Neuronal stem cell (in vitro differentiated cells): ENCODE measurements around the gene NPY2R.

Experiments used
- DNase-seq: peaks from one replicate; pipeline ENCODE4 v3.0.0-alpha.2; 2013; ENCODE audit warnings: low spot score
- H2AFZ ChIP-seq: one replicate; pipeline ENCODE4 v1.6.1; 2013; ENCODE audit warnings: mild to moderate bottlenecking, low read length, inconsistent platforms
- H2AK5ac ChIP-seq: 2 replicates; pipeline ENCODE4 v1.6.1; 2013; ENCODE audit warnings: low read depth, mild to moderate bottlenecking, inconsistent platforms, low read length, moderate library complexity, mixed read lengths
- H2BK120ac ChIP-seq: 2 replicates; pipeline ENCODE4 v1.6.1; 2013; ENCODE audit warnings: low read depth, mild to moderate bottlenecking, inconsistent platforms, low read length, moderate library complexity, mixed read lengths
- H2BK12ac ChIP-seq: one replicate; pipeline ENCODE4 v1.6.1; 2013; ENCODE audit warnings: low read length, inconsistent platforms
- H2BK15ac ChIP-seq: 2 replicates; pipeline ENCODE4 v1.6.1; 2013; ENCODE audit warnings: mild to moderate bottlenecking, low read length, inconsistent platforms, mixed read lengths
- H2BK5ac ChIP-seq: one replicate; pipeline ENCODE4 v1.6.1; 2013; ENCODE audit warnings: inconsistent platforms, mild to moderate bottlenecking, low read length, moderate library complexity
- H3K14ac ChIP-seq: one replicate; pipeline ENCODE4 v1.6.1; 2013; ENCODE audit warnings: low read length, inconsistent platforms
- H3K18ac ChIP-seq: 2 replicates; pipeline ENCODE4 v1.6.1; 2013; ENCODE audit warnings: low read length, inconsistent platforms
- H3K23ac ChIP-seq: 2 replicates; pipeline ENCODE4 v1.6.1; 2013; ENCODE audit warnings: low read depth, mild to moderate bottlenecking, mixed read lengths, low read length, inconsistent platforms; ENCODE audit not compliant: poor library complexity
- H3K27ac ChIP-seq: replicated peaks from 3 replicates; pipeline ENCODE4 v1.5.1; 2013; ENCODE audit warnings: low read length, inconsistent platforms
- H3K27me3 ChIP-seq, 3 experiments: 2 replicates each; pipeline ENCODE4 v1.6.1; 2013; ENCODE audit warnings: low read length in 3 of 3, mild to moderate bottlenecking in 2 of 3, inconsistent platforms in 1 of 3, low read depth in 1 of 3, mixed read lengths in 1 of 3, moderate library complexity in 1 of 3; ENCODE audit not compliant: control insufficient read depth in 3 of 3, insufficient read depth in 3 of 3
- H3K36me3 ChIP-seq, 2 donors: replicated peaks in 1 of 2; 2 replicates each; pipeline ENCODE4 v1.6.1; 2013; ENCODE audit warnings: low read length in 2 of 2; ENCODE audit not compliant: control insufficient read depth in 2 of 2, insufficient read depth in 2 of 2
- H3K4ac ChIP-seq: 2 replicates; pipeline ENCODE4 v1.6.1; 2013; ENCODE audit warnings: inconsistent platforms, mild to moderate bottlenecking, low read length, moderate library complexity
- H3K4me1 ChIP-seq, 2 donors: 1 replicate in 1 of 2; 2 replicates in 1 of 2; pipeline ENCODE4 v1.6.1; 2013; ENCODE audit warnings: low read length in 2 of 2, low read depth in 1 of 2; ENCODE audit not compliant: control insufficient read depth in 2 of 2, insufficient read depth in 1 of 2
- H3K4me2 ChIP-seq: one replicate; pipeline ENCODE4 v1.6.1; 2013; ENCODE audit warnings: mild to moderate bottlenecking, low read length, inconsistent platforms; ENCODE audit not compliant: insufficient read depth, poor library complexity, severe bottlenecking
- H3K4me3 ChIP-seq, 2 donors: 2 replicates each; pipeline ENCODE4 v1.5.1; 2013; ENCODE audit warnings: low read length in 2 of 2, mild to moderate bottlenecking in 2 of 2, inconsistent platforms in 1 of 2, moderate library complexity in 1 of 2
- H3K79me1 ChIP-seq: one replicate; pipeline ENCODE4 v1.6.1; 2013; ENCODE audit warnings: low read depth, mild to moderate bottlenecking, inconsistent platforms, low read length, moderate library complexity
- H3K9ac ChIP-seq: one replicate; pipeline ENCODE4 v1.6.1; 2013; ENCODE audit warnings: mild to moderate bottlenecking, low read depth, low read length, inconsistent platforms; ENCODE audit not compliant: poor library complexity
- H3K9me3 ChIP-seq, 2 donors: replicated peaks in 1 of 2; 2 replicates each; pipeline versions ENCODE3 to v1.6.1; 2013; ENCODE audit warnings: low read length in 2 of 2, mild to moderate bottlenecking in 2 of 2, inconsistent platforms in 1 of 2, low read depth in 1 of 2, mixed read lengths in 1 of 2, moderate library complexity in 1 of 2; ENCODE audit not compliant: control insufficient read depth in 2 of 2, insufficient read depth in 1 of 2
- H4K8ac ChIP-seq: one replicate; pipeline ENCODE4 v1.6.1; 2013; ENCODE audit warnings: low read depth, mild to moderate bottlenecking, inconsistent platforms, low read length, moderate library complexity
- H4K91ac ChIP-seq: one replicate; pipeline ENCODE4 v1.6.1; 2013; ENCODE audit warnings: low read length, low read depth, mild to moderate bottlenecking, inconsistent platforms; ENCODE audit not compliant: poor library complexity
- WGBS, 2 donors: extraction: QIAGEN DNeasy Blood & Tissue Kit; methylation state at CpG; one replicate each; pipeline ENCODE4 v1.1.7; 2013; ENCODE audit warnings: missing lambda C conversion rate in 2 of 2, mixed read lengths in 1 of 2; ENCODE audit not compliant: insufficient read length in 2 of 2, insufficient replicate concordance in 1 of 2; ENCODE audit errors: extremely low coverage in 2 of 2; 5-methylcytosine and 5-hydroxymethylcytosine counted together

NPY2R gene

GRCh38 chr4:155220025-155220424 lies 11.6 kb downstream of the NPY2R start:
- Histone ChIP-seq H2BK120ac (no peak overlapping the region), H3K14ac (no peak overlapping the region), H3K4ac (no peak overlapping the region), H3K4me1 (no peaks in the 10 kb centered on the region), H3K4me3 (no peak overlapping the region), H2AFZ (no peak overlapping the region), H3K4me2 (no peak overlapping the region), H3K23ac (no peak overlapping the region), H2AK5ac (no peak overlapping the region), H3K27me3 (no peaks in the 10 kb centered on the region), H4K8ac (no peak overlapping the region), H3K27ac (no peak overlapping the region), H2BK12ac (no peak overlapping the region), H2BK15ac (no peak overlapping the region), H2BK5ac (no peak overlapping the region), H3K18ac (no peak overlapping the region), H3K36me3 (peaks cover 0 to 3% of the 10 kb centered on the region in 2 donors), H4K91ac (no peak overlapping the region), H3K9me3 (peaks cover 0 to 2% of the 10 kb centered on the region in 2 donors), H3K9ac (no peak overlapping the region), H3K79me1 (no peaks in the 10 kb centered on the region)
- WGBS, 2 donors = no CpG with 5 or more reads among the region's 5 CpGs
- no peak for DNase-seq

DNA sequence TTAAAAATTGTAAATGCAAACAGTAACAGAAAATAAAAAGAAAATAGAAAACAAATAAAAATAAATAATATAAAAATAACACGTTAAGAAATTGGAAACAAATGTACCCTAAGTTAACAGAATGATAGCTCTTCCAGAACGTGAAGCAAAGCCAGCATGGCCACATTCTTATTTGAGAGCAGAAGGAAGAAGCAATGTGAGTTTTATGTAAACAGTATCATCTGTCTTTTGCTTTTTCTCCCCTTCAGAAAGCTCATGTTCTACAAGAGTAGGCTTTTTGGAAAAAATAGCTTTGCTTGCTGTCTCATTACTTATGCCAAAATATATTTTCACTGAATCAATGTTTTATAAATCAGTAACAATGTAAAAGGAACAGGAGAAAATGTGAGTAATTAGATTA lies 18.7 kb downstream of the NPY2R start:
- Histone ChIP-seq H2AFZ (no peak overlapping the region), H3K4me2 (no peak overlapping the region), H2BK12ac (no peak overlapping the region), H3K27me3 (no peaks in the 10 kb centered on the region), H3K4ac (no peak overlapping the region), H3K4me3 (no peak overlapping the region), H4K91ac (no peak overlapping the region), H3K23ac (no peak overlapping the region), H3K4me1 (no peaks in the 10 kb centered on the region), H2BK5ac (no peak overlapping the region), H3K36me3 (no peaks in the 10 kb centered on the region), H2BK120ac (no peak overlapping the region), H3K9me3 (no peaks in the 10 kb centered on the region), H3K79me1 (no peaks in the 10 kb centered on the region), H3K18ac (no peak overlapping the region), H3K9ac (no peak overlapping the region), H4K8ac (no peak overlapping the region), H3K14ac (no peak overlapping the region), H2AK5ac (no peak overlapping the region), H2BK15ac (no peak overlapping the region), H3K27ac (no peak overlapping the region)
- no peak for DNase-seq
- no CpG with 5 or more reads among the region's 2 CpGs for WGBS, 2 donors

- no peak overlapping the region for H3K9ac ChIP-seq
- DNase-seq = no peak
- no peak overlapping the region for H2BK120ac ChIP-seq
- H4K8ac ChIP-seq = no peak overlapping the region
- H2AK5ac ChIP-seq = no peak overlapping the region
- H4K91ac ChIP-seq = no peak overlapping the region
- H3K27me3 ChIP-seq = no peaks in the 10 kb centered on the region
- no peak overlapping the region for H2BK12ac ChIP-seq
- H3K9me3 ChIP-seq = no peaks in the 10 kb centered on the region
- H3K4me1 ChIP-seq = no peaks in the 10 kb centered on the region
- H3K4me2 ChIP-seq = no peak overlapping the region
- no peak overlapping the region for H2BK15ac ChIP-seq
- H3K36me3 ChIP-seq = no peaks in the 10 kb centered on the region
- H3K23ac ChIP-seq = no peak overlapping the region
- H3K27ac ChIP-seq = no peak overlapping the region
- no peak overlapping the region for H3K4ac ChIP-seq
- no peak overlapping the region for H3K4me3 ChIP-seq
- H3K79me1 ChIP-seq = no peaks in the 10 kb centered on the region
- H2BK5ac ChIP-seq = no peak overlapping the region
- H3K18ac ChIP-seq = no peak overlapping the region
- H3K14ac ChIP-seq = no peak overlapping the region
- H2AFZ ChIP-seq = no peak overlapping the region
Measured at GRCh38 chr4:155228713-155229112, 20.3 kb downstream of the NPY2R start.

GRCh38 chr4:155232432-155232831 lies 24.0 kb downstream of the NPY2R start:
- H3K9me3 ChIP-seq = no peaks in the 10 kb centered on the region
- H3K14ac ChIP-seq = no peak overlapping the region
- H3K18ac ChIP-seq = no peak overlapping the region

More at GRCh38 chr4:155232432-155232831, 24.0 kb downstream of the NPY2R start:
- no peak overlapping the region for H3K4me3 ChIP-seq
- H3K79me1 ChIP-seq = no peaks in the 10 kb centered on the region
- no peak for DNase-seq
- no peak overlapping the region for H2AK5ac ChIP-seq
- H2BK120ac ChIP-seq = no peak overlapping the region
- H3K4ac ChIP-seq = no peak overlapping the region
- H2BK5ac ChIP-seq = no peak overlapping the region
- no peak overlapping the region for H3K4me2 ChIP-seq
- H3K9ac ChIP-seq = no peak overlapping the region
- H3K36me3 ChIP-seq = no peaks in the 10 kb centered on the region
- no peak overlapping the region for H3K23ac ChIP-seq
- no peaks in the 10 kb centered on the region for H3K27me3 ChIP-seq
- H3K27ac ChIP-seq = no peak overlapping the region
- H2AFZ ChIP-seq = no peak overlapping the region
- no peak overlapping the region for H2BK15ac ChIP-seq
- no peak overlapping the region for H4K91ac ChIP-seq
- no peak overlapping the region for H2BK12ac ChIP-seq
- H4K8ac ChIP-seq = no peak overlapping the region
- H3K4me1 ChIP-seq = no peaks in the 10 kb centered on the region
